Measurements from ENCODE around the gene HDAC4.

HDAC4 gene

GRCh38 chr2:239265681-239266433, 135.0 kb downstream of the HDAC4 start:
- no peak for TF ChIP-seq FOXA1 (IDR thresholded peaks at IDR 0.05)
- no peak for TF ChIP-seq SP1 (IDR thresholded peaks at IDR 0.05)
- TF ChIP-seq CTBP1 (IDR thresholded peaks at IDR 0.05; ENCODE audit: borderline replicate concordance), result no peak
- no peak for TF ChIP-seq NFRKB (IDR thresholded peaks at IDR 0.05)
- no peak for TF ChIP-seq FOXM1 (IDR thresholded peaks at IDR 0.05; ENCODE audit: borderline replicate concordance)
- ChIA-PET CTCF (no interaction called here), POLR2A (no interaction called here)
- DNase-seq (ENCODE audit: extremely low spot score), result no peak

GRCh38 chr2:239264838-239265651, 135.8 kb downstream of the HDAC4 start:
- no peak for DNase-seq (ENCODE audit: extremely low spot score)
- ChIA-PET POLR2A (no interaction called here), CTCF (no interaction called here)
- no peak for TF ChIP-seq LEF1 (IDR thresholded peaks at IDR 0.05; ENCODE audit: borderline replicate concordance)
- no peak for TF ChIP-seq ARNT (IDR thresholded peaks at IDR 0.05)
- TF ChIP-seq FOXK2 (IDR thresholded peaks at IDR 0.05), result no peak
- TF ChIP-seq SP1 (IDR thresholded peaks at IDR 0.05), result no peak
- TF ChIP-seq SUZ12 (IDR thresholded peaks at IDR 0.05), result no peak
- no peak for TF ChIP-seq ZNF384 (IDR thresholded peaks at IDR 0.05)
- TF ChIP-seq PKNOX1 (IDR thresholded peaks at IDR 0.05), result no peak
- no peak for TF ChIP-seq BHLHE40 (IDR thresholded peaks at IDR 0.05; ENCODE audit: borderline replicate concordance)
- TF ChIP-seq L3MBTL2 (conservative IDR thresholded peaks at IDR 0.05), result no peak
- no peak for TF ChIP-seq CTBP1 (IDR thresholded peaks at IDR 0.05; ENCODE audit: borderline replicate concordance)
- TF ChIP-seq FOXA1 (IDR thresholded peaks at IDR 0.05), result no peak
- TF ChIP-seq NFRKB (IDR thresholded peaks at IDR 0.05), result no peak
- TF ChIP-seq HDGF (IDR thresholded peaks at IDR 0.05; ENCODE audit: borderline replicate concordance), result no peak

GRCh38 chr2:239264492-239264837, 136.4 kb downstream of the HDAC4 start:
- POLR2A ChIA-PET, result no interaction called here
- TF ChIP-seq L3MBTL2 (conservative IDR thresholded peaks at IDR 0.05) (no peak), BHLHE40 (IDR thresholded peaks at IDR 0.05; ENCODE audit: borderline replicate concordance) (no peak), HDGF (IDR thresholded peaks at IDR 0.05; ENCODE audit: borderline replicate concordance) (no peak), ZNF384 (IDR thresholded peaks at IDR 0.05) (no peak), SP1 (IDR thresholded peaks at IDR 0.05) (no peak), FOXM1 (IDR thresholded peaks at IDR 0.05; ENCODE audit: borderline replicate concordance) (no peak), CTBP1 (IDR thresholded peaks at IDR 0.05; ENCODE audit: borderline replicate concordance) (no peak), FOXA1 (IDR thresholded peaks at IDR 0.05) (no peak), ARNT (IDR thresholded peaks at IDR 0.05) (no peak), ELF4 (IDR thresholded peaks at IDR 0.05) (no peak), PKNOX1 (IDR thresholded peaks at IDR 0.05) (no peak), TARDBP (IDR thresholded peaks at IDR 0.05) (no peak), SUZ12 (IDR thresholded peaks at IDR 0.05) (no peak)
- DNase-seq (ENCODE audit: extremely low spot score), result no peak
- CTCF ChIA-PET, result interaction anchor here (0.7 kb wide), 1 partner anchor 1118 kb away, joined by 4 read pairs; no protein-coding TSS in a partner anchor

- TF ChIP-seq FOXK2 (IDR thresholded peaks at IDR 0.05) (no peak), SUZ12 (IDR thresholded peaks at IDR 0.05) (no peak), CTBP1 (IDR thresholded peaks at IDR 0.05; ENCODE audit: borderline replicate concordance) (no peak), FOXM1 (IDR thresholded peaks at IDR 0.05; ENCODE audit: borderline replicate concordance) (no peak), BHLHE40 (IDR thresholded peaks at IDR 0.05; ENCODE audit: borderline replicate concordance) (no peak), NFRKB (IDR thresholded peaks at IDR 0.05) (no peak), ELF4 (IDR thresholded peaks at IDR 0.05) (no peak)
- CTCF ChIA-PET, result interaction anchor here (0.7 kb wide), 1 partner anchor 1117 kb away, joined by 4 read pairs; no protein-coding TSS in a partner anchor
- DNase-seq (ENCODE audit: extremely low spot score), result no peak
- POLR2A ChIA-PET, result no interaction called here
Observed at GRCh38 chr2:239263669-239264491, 136.9 kb downstream of the HDAC4 start.

- POLR2A ChIA-PET, result no interaction called here
- no peak for DNase-seq (ENCODE audit: extremely low spot score)
- TF ChIP-seq ARNT (IDR thresholded peaks at IDR 0.05) (no peak), FOXK2 (IDR thresholded peaks at IDR 0.05) (no peak), TARDBP (IDR thresholded peaks at IDR 0.05) (no peak), ZNF384 (IDR thresholded peaks at IDR 0.05) (no peak), SUZ12 (IDR thresholded peaks at IDR 0.05) (no peak), BHLHE40 (IDR thresholded peaks at IDR 0.05; ENCODE audit: borderline replicate concordance) (no peak), PKNOX1 (IDR thresholded peaks at IDR 0.05) (no peak), ELF4 (IDR thresholded peaks at IDR 0.05) (no peak), SP1 (IDR thresholded peaks at IDR 0.05) (no peak), LEF1 (IDR thresholded peaks at IDR 0.05; ENCODE audit: borderline replicate concordance) (no peak), L3MBTL2 (conservative IDR thresholded peaks at IDR 0.05) (no peak), NFRKB (IDR thresholded peaks at IDR 0.05) (no peak), FOXM1 (IDR thresholded peaks at IDR 0.05; ENCODE audit: borderline replicate concordance) (no peak), HDGF (IDR thresholded peaks at IDR 0.05; ENCODE audit: borderline replicate concordance) (no peak)
- CTCF ChIA-PET, result no interaction called here
Observed at GRCh38 chr2:239263231-239263630, 137.6 kb downstream of the HDAC4 start.

All from HEK293T (cell line).